Activated CD4-positive, alpha-beta T cell treated with anti-CD3 and anti-CD28 coated beads, Interleukin-2, Interleukin-4, amounts not matched to agents 100 ng/mL and 50 ng/mL, durations not matched to agents 16 hours and 8 hours (primary cell): ENCODE results near the gene IL17RA.

ENCODE experiments used
- DNase-seq: peaks from one replicate; pipeline ENCODE4 v3.0.0-alpha.2; 2020; ENCODE audit warnings: low spot score

The IL17RA gene

DNA sequence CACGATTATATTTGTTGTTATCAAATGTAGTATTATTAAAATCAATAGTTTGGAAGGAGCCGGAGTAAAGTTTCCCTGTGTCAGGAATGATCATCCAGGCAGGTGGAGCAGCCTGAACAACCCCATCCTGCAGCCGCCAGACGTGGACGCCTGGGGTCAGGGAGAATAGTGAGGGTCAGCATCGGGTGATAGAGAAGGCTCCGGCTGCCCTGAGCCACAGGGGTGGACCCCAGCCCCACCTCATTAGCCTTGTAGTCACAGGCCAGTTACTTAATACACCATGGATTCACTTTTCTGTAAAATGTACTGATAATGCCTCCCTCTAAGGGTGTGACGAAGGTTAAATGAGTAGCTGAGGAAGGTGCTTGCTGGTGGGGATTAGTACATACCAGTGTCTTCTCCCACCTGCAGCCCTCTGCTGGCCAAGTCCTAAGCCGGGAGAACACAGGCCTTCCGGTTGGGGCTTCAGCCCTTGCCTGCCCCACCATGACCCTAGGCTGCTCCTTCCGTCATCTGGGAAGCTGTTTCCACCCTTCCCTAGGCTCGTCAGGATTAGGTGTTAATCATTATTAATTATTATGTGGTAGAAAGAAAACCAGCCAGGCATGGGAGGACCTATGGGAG lies 21.5 kb downstream of the IL17RA start:
- DNase-seq = no peak

GRCh38 chr22:17106785-17107546 lies 22.2 kb downstream of the IL17RA start:
- DNase-seq = peak; percentile 33

- no peak for DNase-seq
Measured at GRCh38 chr22:17107547-17107810, 22.7 kb downstream of the IL17RA start.

- DNase-seq = no peak
Measured at GRCh38 chr22:17108256-17109112, 23.7 kb downstream of the IL17RA start.

GRCh38 chr22:17109113-17109865 lies 24.5 kb downstream of the IL17RA start:
- DNase-seq = no peak

GRCh38 chr22:17109976-17110375 lies 25.2 kb downstream of the IL17RA start:
- DNase-seq = no peak

GRCh38 chr22:17110791-17111550 lies 26.2 kb downstream of the IL17RA start:
- no peak for DNase-seq

DNA sequence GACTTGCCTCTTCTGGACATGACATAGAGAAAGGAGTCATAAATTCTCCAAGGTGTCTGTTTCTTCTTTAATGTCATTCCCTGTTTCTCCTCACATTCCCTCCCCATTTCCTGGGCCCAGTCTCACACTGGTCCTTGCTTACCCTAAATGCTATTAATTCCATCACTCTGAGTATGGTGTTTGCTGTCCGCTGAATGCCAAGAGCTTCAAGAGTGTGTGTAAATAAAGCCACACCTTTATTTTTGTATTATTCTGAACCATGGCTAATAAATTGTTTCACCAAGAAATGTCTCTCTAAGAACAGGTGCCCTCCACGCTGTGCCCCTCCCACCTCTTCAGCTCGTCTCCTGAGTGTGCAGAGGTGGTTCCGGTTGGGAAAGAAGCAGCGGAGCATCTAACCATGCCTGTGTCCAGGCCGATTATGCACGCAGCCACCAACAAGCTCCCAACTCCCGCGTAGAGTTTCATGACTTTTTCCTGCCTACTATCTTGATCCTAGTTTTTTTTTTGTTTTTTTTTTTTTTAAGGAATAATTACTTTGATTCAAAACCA lies 27.8 kb downstream of the IL17RA start:
- no peak for DNase-seq

DNA sequence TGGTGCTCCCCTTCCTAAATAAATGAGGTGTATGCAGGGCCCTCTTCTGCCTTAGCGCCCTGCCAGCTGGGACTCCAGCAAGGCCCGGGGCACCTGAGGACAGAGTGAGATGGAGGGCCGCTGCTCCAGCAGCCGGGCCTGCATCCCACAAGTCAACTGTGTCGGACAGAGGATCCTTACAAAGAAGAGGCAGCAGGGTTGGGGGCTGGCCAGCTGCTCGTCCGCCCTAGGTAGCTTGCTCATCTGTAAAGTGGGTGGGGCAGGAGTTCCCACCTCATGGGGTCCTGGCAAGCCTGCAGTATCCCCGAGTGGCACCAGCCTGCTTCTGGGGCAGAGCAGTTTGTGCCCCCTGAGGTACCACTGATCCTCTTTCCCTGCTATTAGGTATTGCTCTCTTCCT lies 28.8 kb downstream of the IL17RA start:
- no peak for DNase-seq

- no peak for DNase-seq
Measured at GRCh38 chr22:17114173-17114897, 29.5 kb downstream of the IL17RA start.

- DNase-seq = no peak
Measured at GRCh38 chr22:17114898-17115235, 30.1 kb downstream of the IL17RA start.

DNA sequence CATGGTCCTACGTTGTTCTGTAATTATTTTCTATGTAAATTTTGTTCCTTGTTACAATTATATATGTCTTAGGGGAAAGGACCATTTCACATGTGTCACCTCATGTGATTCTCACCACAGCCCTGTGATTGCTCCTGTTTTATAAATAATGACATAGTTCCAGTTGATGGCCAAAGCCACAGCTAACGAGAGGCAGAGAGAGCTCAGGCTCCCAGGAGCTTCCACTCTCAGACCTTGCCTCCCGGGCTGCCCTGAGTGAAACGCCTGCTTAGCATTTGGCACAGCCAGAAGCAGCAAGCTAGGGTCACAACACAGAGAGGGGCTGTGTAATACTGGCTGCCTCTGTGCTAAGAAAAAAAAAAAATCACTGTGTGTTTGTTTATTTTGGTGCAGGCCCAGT lies 30.4 kb downstream of the IL17RA start:
- DNase-seq = no peak

- DNase-seq = no peak
Measured at GRCh38 chr22:17115945-17116565, 31.3 kb downstream of the IL17RA start.

DNA sequence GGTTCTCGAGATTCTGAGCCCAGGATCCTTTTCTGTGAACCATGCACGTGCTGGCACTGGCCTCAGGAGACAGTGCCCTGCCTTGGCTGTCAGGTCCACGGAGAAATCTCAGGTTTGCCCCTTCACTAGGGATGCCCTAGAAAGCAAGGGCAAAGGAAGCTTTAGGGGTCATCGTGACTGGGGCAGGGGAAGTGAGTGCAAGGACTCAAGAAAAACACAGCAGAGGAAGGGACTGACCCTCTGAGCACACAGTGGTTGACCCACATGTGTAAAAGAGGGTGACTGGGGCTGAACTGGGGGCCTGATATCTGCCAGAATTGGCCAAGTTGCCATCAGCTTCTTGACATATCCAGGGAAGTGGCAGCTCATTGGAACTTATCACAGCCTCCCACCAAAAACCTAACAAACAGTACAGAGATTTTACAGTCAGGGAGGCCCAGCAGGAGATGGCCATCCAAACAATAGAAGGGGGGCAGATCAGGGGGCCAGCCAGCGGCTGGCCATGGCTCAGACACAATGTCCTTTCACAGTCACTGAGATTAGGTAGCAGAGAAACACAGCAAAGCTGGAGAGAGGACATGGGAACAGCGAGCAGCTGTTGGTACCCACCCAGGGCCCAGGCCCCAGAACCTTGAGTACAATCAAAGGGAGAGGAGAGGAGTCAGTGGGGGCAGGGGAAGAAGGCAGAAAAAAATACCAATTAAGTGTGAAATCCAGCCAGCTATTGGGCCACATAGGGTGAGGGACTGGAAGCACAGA lies 32.0 kb downstream of the IL17RA start:
- no peak for DNase-seq

- no peak for DNase-seq
Measured at GRCh38 chr22:17117400-17117799, 32.6 kb downstream of the IL17RA start.

GRCh38 chr22:17117890-17118289 lies 33.1 kb downstream of the IL17RA start:
- DNase-seq = peak; percentile 13

- no peak for DNase-seq
Measured at GRCh38 chr22:17118342-17118741, 33.5 kb downstream of the IL17RA start.

DNA sequence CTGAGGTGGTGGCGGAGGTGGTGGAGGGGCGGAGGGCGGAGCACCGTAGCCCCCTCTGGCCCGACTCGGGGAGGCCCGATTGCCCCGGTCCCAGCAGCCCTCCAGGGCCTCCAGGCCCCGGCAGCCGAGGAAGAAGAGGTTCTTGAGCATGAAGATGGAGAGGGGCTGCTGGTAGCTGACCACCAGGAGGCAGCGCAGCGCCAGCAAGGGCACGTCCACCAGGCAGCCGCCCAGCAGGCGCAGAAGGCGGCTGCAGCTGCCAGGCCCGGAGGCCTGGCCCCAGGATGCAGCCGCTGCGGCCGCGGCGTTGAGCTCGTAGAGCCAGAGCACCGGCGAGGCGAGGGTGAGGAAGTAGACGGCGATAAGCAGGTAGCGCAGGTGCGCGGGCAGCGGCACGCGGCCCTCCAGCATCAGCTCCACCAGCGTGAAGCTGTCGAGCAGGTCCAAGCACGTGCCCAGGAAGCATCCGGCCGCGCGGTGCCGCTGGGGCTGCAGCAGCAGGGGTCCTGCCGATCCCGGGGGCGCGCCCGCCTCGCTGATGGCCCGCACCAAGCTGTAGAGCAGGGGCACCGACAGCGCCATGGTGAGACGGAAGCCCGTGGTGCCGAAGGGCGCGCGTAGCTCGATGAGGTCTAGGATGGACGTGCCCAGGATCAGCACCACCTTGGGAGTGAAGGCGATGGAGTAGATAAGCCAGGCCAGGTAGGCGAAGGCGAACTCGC lies 34.8 kb downstream of the IL17RA start:
- DNase-seq = no peak

DNA sequence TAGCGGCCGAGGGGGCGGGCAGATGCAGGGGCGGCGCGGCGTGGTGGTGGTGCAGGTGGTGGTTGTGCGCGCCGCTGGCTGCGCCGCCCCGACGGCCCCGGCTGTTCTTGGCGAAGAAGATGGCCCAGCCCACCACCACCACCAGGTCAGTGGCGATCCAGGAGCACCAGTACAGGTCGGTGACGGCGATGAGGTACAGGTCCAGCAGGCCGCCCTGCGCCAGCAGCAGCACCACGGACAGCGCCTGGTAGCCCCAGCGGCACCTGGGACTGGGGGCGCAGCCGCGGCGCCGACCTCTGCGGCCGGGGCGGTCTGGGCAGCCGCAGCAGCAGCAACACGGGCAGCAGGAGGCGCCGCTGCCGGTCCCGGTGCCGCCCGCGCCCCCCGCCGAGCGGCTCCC lies 35.5 kb downstream of the IL17RA start:
- DNase-seq = peak; percentile 15
